ENCODE data around the gene RB1. TPM values are rescaled to one million over a fixed set of nuclear protein-coding genes. Genes with fewer than 3 reads are reported as not detected.

The RB1 gene
- total RNA-seq, 1 donor from 2014 or later: 34.0 TPM

GRCh38 chr13:48370815-48371214 lies 67.3 kb downstream of the RB1 start:
- peaks cover 3% of the 10 kb centered on the region for H3K9me3 Mint-ChIP-seq (ENCODE audit: low read depth)
- peaks cover 19% of the 10 kb centered on the region for H3K36me3 Mint-ChIP-seq (ENCODE audit: insufficient read depth)
- H3K27ac Mint-ChIP-seq: no peak overlapping the region
- no peak overlapping the region for H3K4me3 Mint-ChIP-seq (ENCODE audit: low read depth)
- no peak for DNase-seq (ENCODE audit: low spot score, unreplicated experiment)
- no peak for TF ChIP-seq CTCF (IDR thresholded peaks at IDR 0.05; ENCODE audit: unreplicated experiment)
- no peaks in the 10 kb centered on the region for H3K4me1 Mint-ChIP-seq (ENCODE audit: low read depth)
- no peaks in the 10 kb centered on the region for H3K27me3 Mint-ChIP-seq

- Mint-ChIP-seq H3K9me3 (ENCODE audit: low read depth) (peaks cover 3% of the 10 kb centered on the region), H3K4me1 (ENCODE audit: low read depth) (no peaks in the 10 kb centered on the region), H3K4me3 (ENCODE audit: low read depth) (no peak overlapping the region), H3K27ac (no peak overlapping the region), H3K36me3 (ENCODE audit: insufficient read depth) (peaks cover 17% of the 10 kb centered on the region), H3K27me3 (no peaks in the 10 kb centered on the region)
- no peak for TF ChIP-seq CTCF (IDR thresholded peaks at IDR 0.05; ENCODE audit: unreplicated experiment)
- no peak for DNase-seq (ENCODE audit: low spot score, unreplicated experiment)
Observed at GRCh38 chr13:48377857-48378256, 74.3 kb downstream of the RB1 start.

GRCh38 chr13:48380581-48380980 lies 77.0 kb downstream of the RB1 start:
- no peak for TF ChIP-seq CTCF (IDR thresholded peaks at IDR 0.05; ENCODE audit: unreplicated experiment)
- Mint-ChIP-seq H3K4me1 (ENCODE audit: low read depth) (peaks cover 1% of the 10 kb centered on the region), H3K4me3 (ENCODE audit: low read depth) (no peak overlapping the region), H3K9me3 (ENCODE audit: low read depth) (no peaks in the 10 kb centered on the region), H3K36me3 (ENCODE audit: insufficient read depth) (peaks cover 9% of the 10 kb centered on the region), H3K27ac (no peak overlapping the region), H3K27me3 (no peaks in the 10 kb centered on the region)
- DNase-seq (ENCODE audit: low spot score, unreplicated experiment): no peak

GRCh38 chr13:48383384-48383783 lies 79.8 kb downstream of the RB1 start:
- Mint-ChIP-seq H3K27me3 (no peaks in the 10 kb centered on the region), H3K4me3 (ENCODE audit: low read depth) (no peak overlapping the region), H3K4me1 (ENCODE audit: low read depth) (peaks cover 1% of the 10 kb centered on the region), H3K9me3 (ENCODE audit: low read depth) (no peaks in the 10 kb centered on the region), H3K36me3 (ENCODE audit: insufficient read depth) (peaks cover 11% of the 10 kb centered on the region), H3K27ac (no peak overlapping the region)
- no peak for TF ChIP-seq CTCF (IDR thresholded peaks at IDR 0.05; ENCODE audit: unreplicated experiment)
- DNase-seq (ENCODE audit: low spot score, unreplicated experiment): no peak

GRCh38 chr13:48386816-48387215 lies 83.3 kb downstream of the RB1 start:
- peaks cover 10% of the 10 kb centered on the region for H3K36me3 Mint-ChIP-seq (ENCODE audit: insufficient read depth)
- peaks cover 1% of the 10 kb centered on the region for H3K4me1 Mint-ChIP-seq (ENCODE audit: low read depth)
- DNase-seq (ENCODE audit: low spot score, unreplicated experiment): no peak
- peaks cover under 1% of the 10 kb centered on the region for H3K9me3 Mint-ChIP-seq (ENCODE audit: low read depth)
- H3K4me3 Mint-ChIP-seq (ENCODE audit: low read depth): no peak overlapping the region
- no peaks in the 10 kb centered on the region for H3K27me3 Mint-ChIP-seq
- H3K27ac Mint-ChIP-seq: no peak overlapping the region
- TF ChIP-seq CTCF (IDR thresholded peaks at IDR 0.05; ENCODE audit: unreplicated experiment): no peak
